Metanephros (tissue), 1 donor: ENCODE results near the gene ATP1A4. TPM values are rescaled to one million over a fixed set of nuclear protein-coding genes. Genes with fewer than 3 reads are reported as not detected.

Experiments
- total RNA-seq: library from RNA; depleted of rRNA; stranded (reverse); fragments of >200 nt; gene quantifications from one replicate; pipeline ENCODE4 v1.2.3, GENCODE V29; 2014

The ATP1A4 gene
- 0.76 TPM for total RNA-seq

DNA sequence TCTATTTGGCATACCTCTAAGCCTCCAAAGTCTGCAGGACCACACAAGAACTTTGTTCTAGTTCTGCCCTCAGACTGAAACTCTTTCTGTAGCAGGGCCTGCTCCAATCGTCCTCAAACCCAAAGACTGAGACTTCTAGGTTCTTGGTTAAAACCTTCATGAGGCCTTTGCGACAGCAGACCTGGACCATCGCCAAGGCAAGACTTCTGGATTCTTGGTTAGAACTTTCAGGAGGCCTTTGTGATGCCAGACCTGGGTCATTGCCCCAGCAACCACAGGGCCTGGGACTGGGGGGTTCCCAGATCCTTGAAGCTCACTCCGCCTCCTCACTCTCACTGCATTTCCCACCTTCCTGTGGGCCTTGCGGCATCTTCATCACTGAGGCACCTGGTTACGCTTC is at the start of gene ATP1A4:
TSS of gene ATP1A4 (plus strand) at position 301 of the 400 bp plus-strand sequence. CDS start 438 bp downstream, outside the sequence.

DNA sequence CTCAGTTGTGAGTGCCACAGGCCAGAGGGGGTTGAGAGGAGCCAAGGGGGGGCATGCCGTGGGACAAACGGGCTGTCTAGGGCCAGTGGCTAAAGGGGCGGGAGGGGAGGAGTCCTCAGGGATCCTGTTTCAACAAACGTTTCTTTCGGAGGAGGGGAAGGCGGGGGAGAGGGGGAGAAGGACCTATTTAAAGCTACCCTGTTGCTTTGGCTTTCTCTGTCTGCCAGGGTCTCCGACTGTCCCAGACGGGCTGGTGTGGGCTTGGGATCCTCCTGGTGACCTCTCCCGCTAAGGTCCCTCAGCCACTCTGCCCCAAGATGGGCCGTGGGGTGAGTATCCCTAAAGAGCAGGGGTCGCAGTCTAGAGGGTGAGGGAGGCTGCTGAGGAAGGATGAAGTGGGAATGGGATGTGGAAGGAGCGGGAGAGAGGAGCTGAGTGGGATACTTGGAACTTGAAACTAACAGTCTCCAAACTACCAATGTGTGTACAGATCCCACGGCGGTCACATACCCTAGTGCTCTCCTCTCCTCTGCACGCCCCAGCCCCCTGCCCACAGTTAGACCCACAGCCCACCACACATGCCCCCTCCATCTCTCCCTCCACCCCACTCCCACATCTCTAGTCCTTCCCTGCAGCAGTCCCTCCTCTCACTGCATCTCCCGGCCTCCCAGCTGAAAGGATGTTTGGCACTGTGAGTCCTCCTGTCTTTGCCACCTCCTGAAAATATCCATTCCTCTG is 35.7 kb upstream of the ATP1A4 start, which contains the start of gene ATP1A2:
TSS of gene ATP1A2 (plus strand) at position 215 of the 738 bp plus-strand sequence. CDS start at position 318, 103 bp downstream.

DNA sequence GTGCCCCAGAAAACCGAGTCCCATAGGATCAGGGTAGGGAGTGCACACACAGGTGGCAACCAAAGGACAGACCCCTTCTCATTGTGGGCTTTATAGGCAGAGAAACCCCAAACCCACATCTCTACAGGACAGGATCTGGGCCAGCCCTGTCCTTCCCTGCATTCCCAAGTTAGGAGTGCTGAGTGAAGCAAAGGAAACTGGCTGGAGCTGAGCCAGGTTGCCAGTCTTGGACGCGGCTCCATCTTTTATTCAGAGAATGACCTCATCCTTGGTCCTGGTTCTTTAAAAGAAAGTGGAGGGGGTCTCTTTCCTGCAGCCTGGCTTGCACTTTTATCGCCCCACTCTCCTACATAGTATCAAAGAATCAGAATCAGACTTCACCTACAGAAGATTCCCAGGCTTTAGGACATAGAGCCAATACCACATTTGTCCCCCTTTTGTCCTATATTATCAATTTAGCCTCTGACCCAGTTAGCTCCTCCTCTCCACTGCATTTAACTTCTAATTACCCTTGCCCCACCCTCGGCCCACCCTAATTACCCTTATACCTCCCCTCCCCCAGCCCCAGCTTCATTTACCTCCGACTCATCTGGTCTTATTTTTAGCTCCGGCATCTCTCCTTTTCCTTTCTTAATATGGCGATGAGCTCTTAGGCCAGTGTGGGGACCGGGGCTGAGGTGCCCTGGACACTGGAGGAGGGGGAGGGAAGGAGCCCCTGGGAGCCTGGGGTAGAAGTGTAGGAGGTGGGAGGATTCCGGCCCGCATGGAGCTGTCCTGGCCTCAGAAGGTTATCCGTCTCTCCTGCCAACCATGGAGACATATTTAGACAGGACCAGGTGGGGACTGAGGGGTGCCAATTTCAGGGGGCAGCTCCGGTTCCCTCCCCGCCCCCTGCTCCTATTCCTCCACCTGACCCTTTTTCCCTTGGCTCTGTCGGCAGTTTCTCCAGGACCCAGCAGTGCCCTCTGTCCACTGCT is 38.5 kb downstream of the ATP1A4 start, which contains the start of gene CASQ1:
TSS of gene CASQ1 (plus strand) at position 927 of the 977 bp plus-strand sequence. CDS start 177 bp downstream, outside the sequence.

DNA sequence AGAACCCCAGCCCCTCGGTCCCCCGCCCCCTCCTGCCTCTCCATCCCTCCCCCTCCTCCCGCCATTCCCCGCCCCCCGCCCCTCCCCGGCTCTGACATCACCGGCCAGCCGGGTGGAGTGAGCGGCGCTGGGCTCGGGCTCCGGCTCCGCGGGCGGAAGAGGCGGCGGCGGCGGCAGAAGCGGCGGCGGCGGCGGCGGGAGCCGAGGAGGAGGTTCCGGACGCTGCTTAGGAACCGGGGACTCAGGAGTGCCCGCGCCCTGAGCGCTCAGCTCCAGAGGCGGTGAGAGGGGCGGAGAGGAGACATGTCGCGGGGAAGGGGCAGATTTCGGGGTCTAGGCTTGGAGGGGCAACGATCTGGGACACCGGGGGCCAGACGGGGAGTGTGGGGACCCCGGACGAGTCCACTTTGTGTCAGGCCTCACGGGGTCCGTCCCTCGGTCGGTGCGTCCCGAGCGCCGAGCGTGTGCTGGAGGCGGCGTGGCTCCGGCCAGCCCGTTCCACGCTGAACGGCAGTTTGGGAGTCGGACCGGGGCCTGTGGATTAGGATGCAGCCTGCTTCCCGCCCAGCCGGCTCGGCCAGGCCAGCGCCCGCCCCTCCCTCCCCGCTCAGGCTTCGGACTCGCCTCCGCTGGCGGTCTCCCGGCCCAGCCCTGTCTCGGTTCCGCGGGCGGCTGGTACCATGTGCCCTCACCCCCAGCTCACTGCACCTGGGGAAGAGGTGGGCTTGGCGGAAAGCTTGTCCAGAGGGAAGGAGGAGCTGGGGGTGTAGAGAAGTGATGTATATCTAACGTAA is 54.0 kb downstream of the ATP1A4 start, which contains the start of gene PEA15:
TSS of gene PEA15 (plus strand) at position 143 of the 794 bp plus-strand sequence. CDS start 6,161 bp downstream, outside the sequence.

Other genes with a start within 250 kb of the ATP1A4 start
- gene TAGLN2, start 226.1 kb upstream of the ATP1A4 start, total RNA-seq = 109 TPM
- 5.8 TPM for gene IGSF9, start 206.0 kb upstream of the ATP1A4 start, total RNA-seq
- gene SLAMF9, start 197.4 kb upstream of the ATP1A4 start, total RNA-seq = not detected
- 5.7 TPM for gene PIGM, start 119.6 kb upstream of the ATP1A4 start, total RNA-seq
- 12.7 TPM for gene KCNJ10, start 81.4 kb upstream of the ATP1A4 start, total RNA-seq
- 0.12 TPM for gene KCNJ9, start 70.1 kb upstream of the ATP1A4 start, total RNA-seq
- 32.8 TPM for gene IGSF8, start 53.0 kb upstream of the ATP1A4 start, total RNA-seq
- 36.4 TPM for gene ATP1A2, start 35.8 kb upstream of the ATP1A4 start, total RNA-seq
- gene CASQ1, start 39.0 kb downstream of the ATP1A4 start, total RNA-seq = 103 TPM
- gene PEA15, start 53.8 kb downstream of the ATP1A4 start, total RNA-seq = 43.7 TPM
- 148 TPM for gene DCAF8, start 110.9 kb downstream of the ATP1A4 start, total RNA-seq
- 58.0 TPM for gene PEX19, start 133.5 kb downstream of the ATP1A4 start, total RNA-seq
- gene COPA, start 191.6 kb downstream of the ATP1A4 start, total RNA-seq = 127 TPM
- gene NCSTN, start 191.8 kb downstream of the ATP1A4 start, total RNA-seq = 102 TPM
- gene NHLH1, start 215.5 kb downstream of the ATP1A4 start, total RNA-seq = not detected
- 15.5 TPM for gene VANGL2, start 249.0 kb downstream of the ATP1A4 start, total RNA-seq